D341Med (cell line): Measurements from ENCODE around the gene IREB2.

Source experiments
- DNase-seq: peaks from one replicate; pipeline ENCODE4 v3.0.0; 2012; ENCODE audit warnings: low spot score

Gene IREB2

GRCh38 chr15:78406016-78406585 lies 31.9 kb upstream of the IREB2 start:
- DNase-seq, result no peak

- no peak for DNase-seq
Measured at GRCh38 chr15:78407608-78408354, 30.2 kb upstream of the IREB2 start.

GRCh38 chr15:78408355-78408640 lies 29.7 kb upstream of the IREB2 start:
- DNase-seq, result no peak

- DNase-seq, result no peak
Measured at GRCh38 chr15:78408961-78409360, 29.1 kb upstream of the IREB2 start.

- no peak for DNase-seq
Measured at GRCh38 chr15:78411061-78411460, 27.0 kb upstream of the IREB2 start.

GRCh38 chr15:78414621-78415250 lies 23.3 kb upstream of the IREB2 start:
- no peak for DNase-seq

- no peak for DNase-seq
Measured at GRCh38 chr15:78415284-78415683, 22.7 kb upstream of the IREB2 start.

- no peak for DNase-seq
Measured at GRCh38 chr15:78417754-78418630, 20.0 kb upstream of the IREB2 start.

- no peak for DNase-seq
Measured at GRCh38 chr15:78418686-78419085, 19.3 kb upstream of the IREB2 start.

GRCh38 chr15:78419367-78419766 lies 18.6 kb upstream of the IREB2 start:
- DNase-seq, result no peak

- DNase-seq, result no peak
Measured at GRCh38 chr15:78420220-78420619, 17.8 kb upstream of the IREB2 start.

GRCh38 chr15:78420766-78421165 lies 17.2 kb upstream of the IREB2 start:
- no peak for DNase-seq

- no peak for DNase-seq
Measured at GRCh38 chr15:78421238-78421965, 16.6 kb upstream of the IREB2 start.

- DNase-seq, result peak; percentile 77
Measured at GRCh38 chr15:78422571-78423340, 15.3 kb upstream of the IREB2 start.

GRCh38 chr15:78424673-78425072 lies 13.3 kb upstream of the IREB2 start:
- no peak for DNase-seq

GRCh38 chr15:78425643-78426042 lies 12.4 kb upstream of the IREB2 start:
- DNase-seq, result no peak

GRCh38 chr15:78426300-78426699 lies 11.7 kb upstream of the IREB2 start:
- no peak for DNase-seq

- DNase-seq, result no peak
Measured at GRCh38 chr15:78427953-78428352, 10.1 kb upstream of the IREB2 start.

- DNase-seq, result no peak
Measured at GRCh38 chr15:78429477-78429876, 8.5 kb upstream of the IREB2 start.

GRCh38 chr15:78431955-78432354 lies 6.1 kb upstream of the IREB2 start:
- DNase-seq, result no peak

- no peak for DNase-seq
Measured at GRCh38 chr15:78432664-78433063, 5.4 kb upstream of the IREB2 start.
